Adipose tissue (tissue), 3 donors: ENCODE results near the gene SLC49A4. TPM values are rescaled to one million over a fixed set of nuclear protein-coding genes. Genes with fewer than 3 reads are reported as not detected.

ENCODE experiments used
- H3K27ac ChIP-seq: one replicate; pipeline ENCODE4 v1.5.1; 2013; ENCODE audit warnings: low read depth, low read length
- WGBS, 3 donors: extraction: QIAGEN DNeasy Blood & Tissue Kit; methylation state at CpG; one replicate each; pipeline ENCODE4 v1.1.7; 2013; 5-methylcytosine and 5-hydroxymethylcytosine counted together
- polyA plus RNA-seq, 3 donors: library from polyadenylated mRNA; stranded (reverse); fragments of 200-250 nt; gene quantifications; one replicate each; pipeline ENCODE4 v1.2.3, GENCODE V29; 2013
- donor health status: healthy with polysubstance abuse.
- donor health status: Bipolar disorder and iron deficiency.
- donor health status: healthy.

SLC49A4 gene
- polyA plus RNA-seq, 3 donors: 3.8 to 10.5 (median 7.3) TPM

DNA sequence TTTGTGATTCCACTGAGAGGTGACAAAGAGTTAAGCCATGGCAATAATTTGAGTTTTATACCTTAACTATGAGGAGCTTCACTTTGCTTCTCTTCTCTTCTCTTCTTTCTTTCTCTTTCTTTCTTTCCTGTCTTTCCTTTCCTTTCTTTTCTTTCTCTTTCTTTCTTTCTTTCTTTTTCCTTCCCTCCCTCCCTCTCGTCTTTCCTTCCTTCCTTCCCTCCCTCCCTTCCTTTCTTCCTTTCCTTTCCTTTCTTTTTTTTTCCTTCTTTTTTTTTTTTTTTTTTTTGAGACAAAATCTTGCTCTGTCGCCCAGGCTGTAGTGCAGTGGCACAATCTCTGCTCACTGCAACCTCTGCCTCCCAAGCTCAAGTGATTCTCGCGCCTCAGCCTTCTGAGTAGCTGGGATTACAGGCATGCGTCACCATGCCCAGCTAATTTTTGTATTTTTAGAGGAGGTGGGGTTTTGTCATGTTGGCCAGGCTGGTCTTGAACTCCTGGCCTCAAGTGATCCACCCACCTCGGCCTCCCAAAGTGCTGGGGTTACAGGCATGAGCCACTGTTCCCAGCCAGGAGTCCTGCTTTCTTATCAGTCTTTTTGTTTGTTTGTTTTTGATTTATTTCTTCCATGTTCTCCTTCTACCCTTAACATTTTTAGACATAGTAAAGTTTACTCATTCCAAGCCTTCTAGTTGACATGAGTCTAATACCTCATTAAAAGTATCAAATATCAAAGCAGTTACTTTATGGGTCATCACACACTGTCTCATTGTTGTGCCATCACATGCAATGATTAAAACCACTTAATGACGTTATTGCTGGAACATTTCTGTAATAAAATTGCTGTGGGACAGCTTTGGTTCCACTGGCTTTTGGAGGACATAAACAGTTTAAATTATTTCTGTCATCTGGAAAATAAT is 29.9 kb downstream of the SLC49A4 start:
- H3K27ac ChIP-seq: no peak overlapping the region
- 89 to 95% (median 95%) methylated on average over 7 of the region's 7 CpGs for WGBS, 3 donors

DNA sequence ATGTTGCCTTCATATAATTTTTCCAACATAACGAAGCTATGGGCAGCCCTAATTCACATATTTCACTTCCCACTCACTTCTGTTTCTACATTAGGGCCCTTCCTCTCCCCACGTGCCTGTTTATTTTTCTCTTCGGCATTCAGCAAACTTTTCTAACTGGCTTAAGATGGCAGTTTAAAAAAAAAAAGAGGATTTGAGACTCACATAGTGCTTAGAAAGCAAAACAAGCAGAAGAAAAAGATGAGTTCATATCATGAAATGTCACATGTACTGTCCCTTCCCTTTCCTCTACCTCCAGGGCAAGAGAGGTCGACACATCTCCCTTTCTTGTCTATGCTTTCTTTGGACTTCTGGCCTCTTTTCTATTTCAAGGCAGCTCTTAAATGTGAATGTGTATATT is 30.6 kb downstream of the SLC49A4 start:
- WGBS, 3 donors: 77 to 88% (median 79%) methylated on average over 4 of the region's 4 CpGs
- H3K27ac ChIP-seq: no peak overlapping the region

GRCh38 chr3:122826278-122826677 is 31.4 kb downstream of the SLC49A4 start:
- no peak overlapping the region for H3K27ac ChIP-seq
- 97 to 98% (median 97%) methylated on average over 1 of the region's 1 CpG for WGBS, 3 donors

DNA sequence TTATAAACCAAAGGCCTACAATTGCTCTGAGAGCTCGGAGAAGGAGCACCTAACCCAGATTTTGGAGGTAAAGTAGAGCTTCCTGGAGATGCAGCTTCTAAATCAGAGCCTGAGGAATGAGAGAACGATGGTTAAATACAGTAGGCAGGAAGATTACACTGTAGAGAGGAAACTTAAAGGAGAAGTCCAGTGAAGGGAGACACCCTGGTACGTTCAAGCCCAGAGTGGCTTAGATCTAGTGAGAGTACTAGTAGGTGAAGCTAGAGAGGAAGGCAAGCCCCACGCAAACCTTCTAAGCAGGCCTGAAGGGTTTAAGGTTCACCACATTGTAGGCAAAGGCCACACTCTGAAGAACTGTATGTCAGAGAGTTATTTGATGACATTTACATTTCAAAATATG is 33.4 kb downstream of the SLC49A4 start:
- H3K27ac ChIP-seq: no peak overlapping the region
- WGBS, 3 donors: 87 to 93% (median 89%) methylated on average over 4 of the region's 4 CpGs

DNA sequence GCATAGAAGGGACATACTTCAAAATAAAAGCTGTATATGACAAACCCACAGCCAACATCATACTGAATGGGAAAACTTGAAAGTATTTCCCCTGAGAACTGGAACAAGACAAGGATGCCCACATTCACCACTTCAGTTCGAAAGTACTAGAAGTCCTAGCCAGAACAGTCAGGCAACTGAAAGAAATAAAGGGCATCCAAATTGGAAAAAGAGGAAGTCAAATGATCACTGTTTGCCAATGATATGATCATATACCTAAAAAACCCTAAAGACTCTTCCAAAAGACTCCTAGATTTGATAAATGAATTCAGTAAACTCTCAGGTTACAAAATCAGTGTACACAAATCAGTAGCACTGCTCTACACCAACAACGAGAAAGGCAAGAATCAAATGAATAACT is 40.7 kb downstream of the SLC49A4 start:
- no peak overlapping the region for H3K27ac ChIP-seq
- WGBS, 3 donors: 92 to 97% (median 95%) methylated on average over 2 of the region's 2 CpGs

DNA sequence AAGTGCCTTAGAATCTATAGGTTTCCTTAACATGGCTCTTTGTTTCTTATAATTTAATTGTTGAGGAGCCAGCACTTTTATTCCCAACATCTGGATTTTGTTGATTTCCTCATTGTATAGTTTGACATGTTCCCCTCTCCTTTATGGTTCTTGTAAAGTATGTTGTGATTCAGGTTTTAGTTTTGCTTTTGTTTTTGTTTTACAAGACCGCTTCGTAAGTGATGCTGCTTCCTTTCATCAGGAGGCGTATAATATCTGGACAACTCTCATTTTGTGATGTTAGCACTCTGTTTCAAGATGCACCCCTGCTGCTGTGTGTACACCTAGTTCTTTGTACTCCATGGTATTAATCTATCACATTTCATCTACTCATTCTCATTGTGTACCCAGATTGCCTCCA is 48.7 kb downstream of the SLC49A4 start:
- no peak overlapping the region for H3K27ac ChIP-seq
- WGBS, 3 donors: 50 to 59% (median 54%) methylated on average over 3 of the region's 3 CpGs

- H3K27ac ChIP-seq: no peak overlapping the region
- 19 to 40% (median 28%) methylated on average over 1 of the region's 1 CpG for WGBS, 3 donors
Observed at GRCh38 chr3:122857019-122857418, 62.1 kb downstream of the SLC49A4 start.

- H3K27ac ChIP-seq: no peak overlapping the region
- WGBS, 3 donors: 80 to 86% (median 82%) methylated on average over 1 of the region's 1 CpG
Observed at GRCh38 chr3:122858373-122858772, 63.5 kb downstream of the SLC49A4 start.

DNA sequence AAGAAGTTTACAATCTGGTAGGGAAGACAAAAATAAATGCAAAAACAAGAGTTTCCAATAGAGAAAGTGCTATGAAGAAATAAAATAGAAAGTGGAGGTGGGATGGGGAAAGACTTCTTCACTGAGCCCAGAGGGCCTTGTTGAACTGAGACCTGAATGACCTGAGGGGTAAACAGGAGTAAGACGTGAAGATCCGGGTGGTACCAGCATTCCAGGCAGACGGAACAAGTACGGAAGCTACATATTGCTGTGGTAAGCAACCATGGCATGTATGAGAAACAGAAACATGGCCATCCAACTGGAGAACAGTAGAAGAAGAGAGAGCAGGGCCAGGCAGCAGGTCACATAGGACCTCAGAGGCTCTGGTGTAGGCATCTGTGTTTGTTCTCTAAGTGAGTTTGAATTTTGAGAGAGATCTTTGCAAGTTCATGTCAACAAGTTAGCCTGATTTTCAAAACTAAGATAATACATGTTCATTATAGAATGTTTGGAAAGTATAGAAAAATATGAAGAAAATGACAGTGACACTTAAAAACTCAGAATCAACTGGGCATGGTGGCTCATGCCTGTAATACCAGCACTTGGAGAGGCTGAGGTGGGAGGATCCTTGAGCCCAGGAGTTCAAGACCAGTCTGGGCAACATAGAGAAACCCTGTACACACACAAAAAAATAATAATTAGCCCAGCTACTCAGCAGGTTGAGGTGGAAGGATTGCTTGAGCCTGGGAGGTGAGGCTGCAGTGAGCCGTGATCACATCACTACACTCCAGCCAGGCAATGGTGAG is 64.3 kb downstream of the SLC49A4 start:
- no peak overlapping the region for H3K27ac ChIP-seq
- 89 to 95% (median 93%) methylated on average over 5 of the region's 5 CpGs for WGBS, 3 donors

- H3K27ac ChIP-seq: no peak overlapping the region
Observed at GRCh38 chr3:122862381-122862780, 67.5 kb downstream of the SLC49A4 start.

DNA sequence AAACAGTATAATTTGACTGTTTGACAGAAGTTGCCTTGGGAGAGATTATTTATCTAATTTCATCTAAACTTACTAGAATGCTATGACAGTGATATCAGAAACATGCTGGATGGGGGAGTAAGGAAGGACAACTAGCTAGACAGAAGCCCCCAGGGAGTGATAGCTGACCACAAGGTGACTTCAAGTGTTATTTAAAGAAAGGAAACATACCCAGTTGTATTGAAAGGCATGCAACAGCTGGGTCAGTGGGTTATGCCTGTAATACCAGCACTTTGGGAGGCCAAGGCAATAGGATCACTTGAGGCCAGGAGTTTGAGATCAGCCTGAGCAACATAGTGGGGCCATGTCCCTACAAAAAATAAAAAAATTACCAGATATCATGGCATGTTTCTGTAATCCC is 69.6 kb downstream of the SLC49A4 start:
- no peak overlapping the region for H3K27ac ChIP-seq

GRCh38 chr3:122868322-122868721 is 73.5 kb downstream of the SLC49A4 start:
- no peak overlapping the region for H3K27ac ChIP-seq

GRCh38 chr3:122873741-122874515 is 79.1 kb downstream of the SLC49A4 start:
- no peak overlapping the region for H3K27ac ChIP-seq
- WGBS, 3 donors: 96% methylated on average over 9 of the region's 9 CpGs

- H3K27ac ChIP-seq: no peak overlapping the region
Observed at GRCh38 chr3:122875547-122876127, 80.8 kb downstream of the SLC49A4 start.

DNA sequence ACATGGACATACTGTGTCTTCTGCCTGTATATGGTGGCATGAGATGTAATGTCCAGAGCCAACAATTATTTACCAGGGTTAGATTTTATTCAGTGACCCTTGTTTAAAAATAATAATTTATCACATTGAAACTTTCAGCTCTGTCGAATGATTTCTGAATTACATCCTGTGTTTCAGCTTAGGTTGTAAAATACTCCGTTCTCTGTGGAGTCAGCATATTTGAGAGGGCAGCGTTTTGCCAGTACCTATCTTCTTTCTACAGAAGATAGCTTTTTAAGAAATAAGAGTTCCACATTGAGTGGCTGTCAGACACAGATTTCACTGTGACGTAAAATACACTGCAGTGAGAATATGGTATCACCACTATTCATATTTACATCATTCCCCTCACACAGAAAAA is 85.3 kb downstream of the SLC49A4 start:
- WGBS, 3 donors: 67 to 92% (median 88%) methylated on average over 4 of the region's 4 CpGs
- no peak overlapping the region for H3K27ac ChIP-seq

- H3K27ac ChIP-seq: no peak overlapping the region
- whole genome bisulfite sequencing, 3 donors: 43 to 72% (median 70%) methylated on average over 4 of the region's 4 CpGs
Observed at GRCh38 chr3:122880624-122881023, 85.8 kb downstream of the SLC49A4 start.

- H3K27ac ChIP-seq: no peak overlapping the region
- WGBS, 3 donors: 95 to 98% (median 97%) methylated on average over 2 of the region's 2 CpGs
Observed at GRCh38 chr3:122882361-122882947, 87.6 kb downstream of the SLC49A4 start.

DNA sequence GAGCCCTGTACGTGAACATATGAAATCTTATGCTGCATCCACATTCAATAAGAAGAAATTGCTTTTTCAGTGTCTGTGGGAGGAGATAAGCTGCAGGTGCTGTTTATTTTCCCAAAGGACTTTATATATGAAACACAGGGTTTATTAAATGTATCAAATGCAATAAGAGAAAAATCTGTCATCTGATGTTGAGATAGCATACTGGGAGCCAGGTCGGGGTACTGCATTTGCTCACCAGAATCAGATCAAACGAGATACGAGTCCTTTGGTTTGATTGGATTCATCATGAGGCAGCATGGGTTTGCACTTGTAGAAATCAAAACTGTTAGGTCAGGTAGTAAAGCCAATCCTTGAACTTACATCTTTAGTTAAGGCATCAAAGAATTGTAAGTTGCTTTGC is 91.4 kb downstream of the SLC49A4 start:
- no peak overlapping the region for H3K27ac ChIP-seq
- WGBS, 3 donors: 93 to 99% (median 93%) methylated on average over 4 of the region's 4 CpGs
